Mesendoderm (in vitro differentiated cells): ENCODE results near the gene C20orf96.
"Not testable (repeated sequence)": the region's sequence is repeated elsewhere in the genome, so short reads cannot be mapped to it uniquely, and the experiment has no call there.

Experiments used
- DNase-seq: peaks from one replicate; pipeline ENCODE4 v3.0.0; 2013
- H2AK5ac ChIP-seq: 2 replicates; pipeline ENCODE4 v1.6.1; 2013; ENCODE audit warnings: low read length, inconsistent platforms
- H2BK120ac ChIP-seq: 2 replicates; pipeline ENCODE4 v1.6.1; 2013; ENCODE audit warnings: low read depth, mild to moderate bottlenecking, low read length, moderate library complexity, mixed read lengths
- H2BK15ac ChIP-seq: replicated peaks from 2 replicates; pipeline ENCODE4 v1.6.1; 2013; ENCODE audit warnings: low read depth, mild to moderate bottlenecking, moderate library complexity
- H2BK5ac ChIP-seq: 2 replicates; pipeline ENCODE4 v1.6.1; 2013; ENCODE audit warnings: low read length, inconsistent platforms
- H3K18ac ChIP-seq: 2 replicates; pipeline ENCODE4 v1.6.1; 2013; ENCODE audit warnings: mild to moderate bottlenecking, low read length, mixed read lengths
- H3K23ac ChIP-seq: one replicate; pipeline ENCODE4 v1.6.1; 2013; ENCODE audit warnings: low read length
- H3K27ac ChIP-seq: 2 replicates; pipeline ENCODE4 v1.5.1; 2013; ENCODE audit warnings: low read depth, mild to moderate bottlenecking, inconsistent platforms, low read length, moderate library complexity
- H3K27me3 ChIP-seq: 2 replicates; pipeline ENCODE4 v1.6.1; 2013; ENCODE audit warnings: low read length, control low read depth, mild to moderate bottlenecking, inconsistent platforms; ENCODE audit not compliant: insufficient read depth, poor library complexity
- H3K36me3 ChIP-seq: 2 replicates; pipeline ENCODE4 v1.6.1; 2013; ENCODE audit warnings: low read length, inconsistent platforms; ENCODE audit not compliant: control insufficient read depth, insufficient read depth
- H3K4ac ChIP-seq: one replicate; pipeline ENCODE4 v1.6.1; 2013; ENCODE audit warnings: low read depth, mild to moderate bottlenecking, low read length, moderate library complexity
- H3K4me1 ChIP-seq: 2 replicates; pipeline ENCODE4 v1.6.1; 2013; ENCODE audit warnings: low read depth, low read length, inconsistent platforms; ENCODE audit not compliant: control insufficient read depth
- H3K4me2 ChIP-seq: 2 replicates; pipeline ENCODE4 v1.6.1; 2013; ENCODE audit warnings: low read length
- H3K4me3 ChIP-seq: 2 replicates; pipeline ENCODE4 v1.5.1; 2013; ENCODE audit warnings: mild to moderate bottlenecking, low read length
- H3K56ac ChIP-seq: one replicate; pipeline ENCODE4 v1.6.1; 2013; ENCODE audit warnings: low read length
- H3K79me1 ChIP-seq: 2 replicates; pipeline ENCODE4 v1.6.1; 2013; ENCODE audit warnings: low read length, inconsistent platforms
- H3K79me2 ChIP-seq: 2 replicates; pipeline ENCODE4 v1.6.1; 2013; ENCODE audit warnings: mild to moderate bottlenecking, low read length; ENCODE audit not compliant: control insufficient read depth, insufficient read depth
- H3K9ac ChIP-seq: 2 replicates; pipeline ENCODE4 v1.6.1; 2013; ENCODE audit warnings: low read length, inconsistent platforms
- H4K5ac ChIP-seq: one replicate; pipeline ENCODE4 v1.6.1; 2013; ENCODE audit warnings: low read length
- H4K8ac ChIP-seq: one replicate; pipeline ENCODE4 v1.6.1; 2013; ENCODE audit warnings: low read depth, mild to moderate bottlenecking, control low read depth, low read length, moderate library complexity
- WGBS: extraction: QIAGEN DNeasy Blood & Tissue Kit; methylation state at CpG from one replicate; pipeline ENCODE4 v1.1.7; 2013; ENCODE audit warnings: low lambda C conversion rate, missing lambda C conversion rate; ENCODE audit not compliant: insufficient coverage; ENCODE audit errors: extremely low coverage; 5-methylcytosine and 5-hydroxymethylcytosine counted together

The C20orf96 gene

DNA sequence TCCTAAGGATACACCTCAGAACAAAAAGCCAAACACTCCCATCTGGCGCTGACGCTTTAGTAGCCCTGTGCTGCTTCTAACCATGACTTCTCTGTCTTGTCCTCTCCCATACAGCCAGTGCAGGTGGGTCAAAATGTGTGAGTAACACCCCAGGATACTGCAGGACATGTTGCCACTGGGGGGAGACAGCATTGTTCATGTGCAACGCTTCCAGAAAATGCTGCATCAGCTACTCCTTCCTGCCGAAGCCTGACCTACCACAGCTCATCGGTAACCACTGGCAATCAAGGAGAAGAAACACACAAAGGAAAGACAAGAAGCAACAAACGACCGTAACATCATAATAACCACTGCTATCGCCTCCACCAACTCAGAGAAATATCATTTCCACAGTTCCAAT, 31.6 kb downstream of the C20orf96 start:
- Histone ChIP-seq H3K4me1 (no peaks in the 10 kb centered on the region), H3K79me2 (no peaks in the 10 kb centered on the region), H2AK5ac (no peak overlapping the region), H3K56ac (no peak overlapping the region), H2BK15ac (no peak overlapping the region), H3K36me3 (no peaks in the 10 kb centered on the region), H3K4me3 (no peak overlapping the region), H3K79me1 (no peaks in the 10 kb centered on the region), H4K5ac (no peak overlapping the region), H2BK5ac (no peak overlapping the region), H4K8ac (no peak overlapping the region), H3K18ac (no peak overlapping the region), H3K9ac (no peak overlapping the region), H3K27me3 (peaks cover 4% of the 10 kb centered on the region), H2BK120ac (no peak overlapping the region), H3K4me2 (no peak overlapping the region), H3K27ac (no peak overlapping the region), H3K4ac (no peak overlapping the region), H3K23ac (no peak overlapping the region)
- WGBS: no CpG with 5 or more reads among the region's 8 CpGs
- DNase-seq: peak; percentile 36

GRCh38 chr20:258269-258858, 32.2 kb downstream of the C20orf96 start:
- no peak overlapping the region for H4K8ac ChIP-seq
- H3K56ac ChIP-seq: no peak overlapping the region
- H3K4ac ChIP-seq: no peak overlapping the region
- no peaks in the 10 kb centered on the region for H3K4me1 ChIP-seq
- no peak for DNase-seq
- H3K79me2 ChIP-seq: no peaks in the 10 kb centered on the region
- no peak overlapping the region for H2BK5ac ChIP-seq
- H3K4me2 ChIP-seq: no peak overlapping the region
- no peak overlapping the region for H2BK120ac ChIP-seq
- no peaks in the 10 kb centered on the region for H3K79me1 ChIP-seq
- WGBS: no CpG with 5 or more reads among the region's 4 CpGs
- no peaks in the 10 kb centered on the region for H3K36me3 ChIP-seq
- H3K18ac ChIP-seq: no peak overlapping the region
- no peak overlapping the region for H3K9ac ChIP-seq
- no peak overlapping the region for H4K5ac ChIP-seq
- H3K4me3 ChIP-seq: no peak overlapping the region
- no peak overlapping the region for H3K23ac ChIP-seq
- H3K27me3 ChIP-seq: peaks cover 4% of the 10 kb centered on the region
- H2BK15ac ChIP-seq: no peak overlapping the region
- no peak overlapping the region for H3K27ac ChIP-seq
- H2AK5ac ChIP-seq: no peak overlapping the region

DNA sequence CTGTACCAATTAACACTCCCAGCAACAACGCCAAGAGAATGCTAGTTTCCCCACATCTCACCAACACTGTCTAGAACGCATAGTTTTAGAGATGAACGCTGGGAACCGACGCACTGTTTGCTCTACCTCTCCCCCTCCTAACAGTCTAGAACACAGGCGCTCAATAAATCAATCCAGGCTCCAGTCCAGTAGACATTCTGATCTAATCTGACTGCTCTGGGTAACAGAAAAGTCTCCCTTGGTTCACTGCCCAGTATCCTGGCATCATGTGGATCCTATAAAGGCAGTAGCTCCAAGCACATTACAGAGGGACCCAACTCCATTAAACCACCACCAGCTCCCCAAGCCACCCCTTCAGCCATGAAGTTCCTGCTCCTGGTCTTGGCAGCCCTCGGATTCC, 33.1 kb downstream of the C20orf96 start, which contains the start of gene DEFB132:
DEFB132 (plus strand) TSS at position 306 of the 400 bp plus-strand sequence; CDS start at position 361, 55 bp downstream.
- no peak within 1 kb of the TSS for H3K4me3 ChIP-seq
- no peak within 1 kb of the TSS for H2BK5ac ChIP-seq
- H3K36me3 ChIP-seq: no peaks in the 10 kb centered on the region
- no peak within 1 kb of the TSS for H4K5ac ChIP-seq
- H2BK15ac ChIP-seq: no peak within 1 kb of the TSS
- H3K23ac ChIP-seq: no peak within 1 kb of the TSS
- H3K56ac ChIP-seq: no peak within 1 kb of the TSS
- H3K18ac ChIP-seq: no peak within 1 kb of the TSS
- no peaks in the 10 kb centered on the region for H3K79me1 ChIP-seq
- H3K9ac ChIP-seq: no peak within 1 kb of the TSS
- no peaks in the 10 kb centered on the region for H3K4me1 ChIP-seq
- H3K79me2 ChIP-seq: no peaks in the 10 kb centered on the region
- no peak within 1 kb of the TSS for H3K4ac ChIP-seq
- no peak within 1 kb of the TSS for H3K4me2 ChIP-seq
- WGBS: no CpG with 5 or more reads among the region's 7 CpGs
- DNase-seq: no peak
- H2AK5ac ChIP-seq: no peak within 1 kb of the TSS
- peaks cover 4% of the 10 kb centered on the region for H3K27me3 ChIP-seq
- no peak within 1 kb of the TSS for H2BK120ac ChIP-seq
- H3K27ac ChIP-seq: no peak within 1 kb of the TSS
- no peak within 1 kb of the TSS for H4K8ac ChIP-seq

GRCh38 chr20:253447-253846, 37.1 kb downstream of the C20orf96 start:
- H2AK5ac ChIP-seq, H3K27me3 ChIP-seq, H3K4me1 ChIP-seq, H3K79me1 ChIP-seq, H3K9ac ChIP-seq, H2BK15ac ChIP-seq, H2BK5ac ChIP-seq, H2BK120ac ChIP-seq, H4K8ac ChIP-seq, H3K18ac ChIP-seq, H3K79me2 ChIP-seq, H3K4me3 ChIP-seq, H4K5ac ChIP-seq, H3K56ac ChIP-seq, H3K4ac ChIP-seq, H3K27ac ChIP-seq, H3K23ac ChIP-seq, H3K4me2 ChIP-seq, H3K36me3 ChIP-seq: not testable (repeated sequence)
- peak; percentile 33 for DNase-seq
- WGBS: no CpG with 5 or more reads among the region's 6 CpGs

DNA sequence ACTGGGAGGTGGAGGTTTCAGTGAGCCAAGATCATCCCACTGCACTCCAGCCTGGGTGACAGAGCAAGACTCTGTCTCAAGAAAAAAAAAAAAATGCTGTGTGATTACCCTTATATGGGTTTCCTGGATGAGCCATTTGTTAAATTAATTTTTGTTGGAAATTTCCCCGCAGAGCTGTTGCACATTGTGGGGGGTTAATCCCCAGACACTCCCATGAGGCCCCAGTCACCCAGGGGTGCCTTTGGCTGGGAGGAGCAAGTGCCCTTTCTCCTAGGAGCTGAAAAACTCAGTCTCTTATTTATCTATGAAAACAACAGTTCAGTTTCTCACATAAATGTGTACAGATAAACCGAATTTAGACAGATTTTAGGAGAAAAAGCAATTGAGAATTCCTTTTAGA, 37.7 kb downstream of the C20orf96 start:
- no CpG with 5 or more reads among the region's 2 CpGs for WGBS
- H4K5ac ChIP-seq: no peak overlapping the region
- no peaks in the 10 kb centered on the region for H3K79me2 ChIP-seq
- H3K18ac ChIP-seq: no peak overlapping the region
- no peaks in the 10 kb centered on the region for H3K36me3 ChIP-seq
- DNase-seq: no peak
- no peaks in the 10 kb centered on the region for H3K4me1 ChIP-seq
- H3K4ac ChIP-seq: no peak overlapping the region
- H3K56ac ChIP-seq: no peak overlapping the region
- peaks cover 4% of the 10 kb centered on the region for H3K27me3 ChIP-seq
- no peak overlapping the region for H2BK15ac ChIP-seq
- no peak overlapping the region for H2AK5ac ChIP-seq
- no peak overlapping the region for H3K27ac ChIP-seq
- no peak overlapping the region for H3K23ac ChIP-seq
- no peaks in the 10 kb centered on the region for H3K79me1 ChIP-seq
- H2BK5ac ChIP-seq: no peak overlapping the region
- H2BK120ac ChIP-seq: no peak overlapping the region
- no peak overlapping the region for H3K4me2 ChIP-seq
- no peak overlapping the region for H4K8ac ChIP-seq
- H3K4me3 ChIP-seq: no peak overlapping the region
- no peak overlapping the region for H3K9ac ChIP-seq

DNA sequence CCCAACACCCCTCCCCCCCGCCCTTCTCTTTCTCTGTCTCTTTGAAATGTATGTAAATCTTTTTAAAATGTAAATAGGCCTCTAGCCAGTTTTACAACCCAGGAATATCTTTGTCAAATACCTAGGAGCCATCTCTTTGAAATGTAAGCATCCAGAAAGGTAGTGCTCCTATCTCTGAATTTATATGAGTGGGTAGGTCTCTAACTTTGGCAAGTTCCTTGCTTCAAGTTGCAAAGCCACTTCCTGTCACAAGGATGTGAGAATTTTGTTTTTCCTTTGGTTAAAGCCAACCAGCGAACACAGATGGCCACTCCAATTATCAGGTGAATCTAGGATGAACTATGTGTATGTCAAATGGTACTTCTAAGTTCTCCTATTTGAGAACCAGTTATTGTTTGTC, 39.2 kb downstream of the C20orf96 start:
- Histone ChIP-seq H3K4me2 (no peak overlapping the region), H3K4me3 (no peak overlapping the region), H3K4me1 (no peaks in the 10 kb centered on the region), H3K9ac (no peak overlapping the region), H4K5ac (no peak overlapping the region), H3K23ac (no peak overlapping the region), H2BK120ac (no peak overlapping the region), H2BK15ac (no peak overlapping the region), H3K79me1 (no peaks in the 10 kb centered on the region), H3K27me3 (peaks cover 2% of the 10 kb centered on the region), H3K79me2 (no peaks in the 10 kb centered on the region), H3K56ac (no peak overlapping the region), H3K27ac (no peak overlapping the region), H3K4ac (no peak overlapping the region), H2BK5ac (no peak overlapping the region), H2AK5ac (no peak overlapping the region), H4K8ac (no peak overlapping the region), H3K36me3 (no peaks in the 10 kb centered on the region), H3K18ac (no peak overlapping the region)
- WGBS: no CpG with 5 or more reads among the region's 2 CpGs
- DNase-seq: peak; percentile 76
